Dermis blood vessel endothelial cell (primary cell): ENCODE data around the gene ZKSCAN1. TPM values are rescaled to one million over a fixed set of nuclear protein-coding genes. Genes with fewer than 3 reads are reported as not detected.

Source experiments
- DNase-seq: peaks from one replicate; pipeline ENCODE4 v3.0.0; 2010
- total RNA-seq: library from RNA; depleted of rRNA; stranded (reverse); fragments of >200 nt; gene quantifications from 2 replicates; pipeline ENCODE4 v1.2.3, GENCODE V29; 2014

Gene ZKSCAN1
- total RNA-seq, 1 donor from 2014 or later: 50.9 TPM

DNA sequence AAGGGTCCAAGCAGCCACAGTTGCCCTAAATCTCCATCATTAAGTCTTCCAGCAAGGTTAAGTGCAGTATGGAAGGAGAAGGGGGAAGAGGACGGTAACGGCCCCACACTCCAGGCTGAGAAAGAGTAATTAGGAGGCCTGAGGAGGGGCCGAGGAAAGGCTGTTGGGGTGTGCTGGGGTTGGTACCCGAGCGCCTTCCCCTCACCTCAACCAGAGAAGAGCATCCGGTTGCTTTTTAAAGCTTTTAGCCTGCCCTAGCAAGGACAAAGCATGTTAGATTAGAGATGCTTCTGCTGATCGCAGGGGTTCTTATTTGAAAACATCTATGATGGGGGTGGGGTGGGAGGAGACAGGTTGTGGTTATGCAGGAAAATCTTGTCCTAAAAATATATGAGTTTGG is 25.2 kb downstream of the ZKSCAN1 start:
- no peak for DNase-seq

DNA sequence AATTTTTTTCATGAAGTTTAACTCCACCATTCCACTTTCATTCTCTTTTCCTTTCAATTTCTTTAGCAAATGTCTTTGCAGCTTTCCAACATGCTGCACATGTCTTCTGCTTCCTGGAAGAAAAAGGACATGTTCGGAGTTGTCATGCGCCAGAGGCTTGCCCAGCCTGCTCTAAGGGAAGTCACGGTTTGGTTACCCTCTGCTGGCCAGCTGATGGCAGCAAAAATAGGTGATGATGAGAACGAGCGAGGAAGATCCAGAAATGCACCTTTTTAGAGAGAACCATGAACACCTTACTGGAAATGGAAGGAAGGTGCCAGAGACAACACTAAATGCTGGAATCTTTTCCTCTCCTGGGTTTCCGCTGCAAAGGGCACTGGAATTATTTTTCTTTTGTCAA is 29.3 kb downstream of the ZKSCAN1 start:
- peak; percentile 22 for DNase-seq

GRCh38 chr7:100048680-100049079 is 33.3 kb downstream of the ZKSCAN1 start:
- DNase-seq: no peak

GRCh38 chr7:100049441-100050291 is 34.3 kb downstream of the ZKSCAN1 start, which contains the start of gene ZSCAN21:
Gene ZSCAN21, plus strand, starts transcription at chr7:100049774. Its CDS starts 7,233 bp downstream, at chr7:100057007.
- DNase-seq: peak; percentile 81

DNA sequence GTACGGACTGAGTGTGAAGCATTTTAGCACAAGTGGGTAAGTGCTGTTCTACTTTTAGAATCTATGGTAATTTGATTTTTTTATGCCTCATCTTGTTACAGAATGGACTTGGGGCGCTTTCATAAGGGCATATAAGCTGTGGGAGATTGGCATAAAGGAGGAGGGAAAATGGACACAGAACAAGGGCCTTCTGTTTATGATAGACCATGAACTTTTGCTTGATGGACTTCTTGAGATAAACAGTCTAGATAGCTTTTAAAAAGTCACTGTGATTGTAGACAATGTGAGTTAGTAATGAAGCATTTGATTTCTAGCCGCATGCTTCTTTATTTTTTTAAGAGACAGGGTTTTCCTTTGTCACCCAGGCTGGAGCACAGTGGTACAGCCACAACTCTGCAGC is 36.2 kb downstream of the ZKSCAN1 start:
- no peak for DNase-seq

GRCh38 chr7:100053215-100053614 is 37.8 kb downstream of the ZKSCAN1 start:
- peak; percentile 91 for DNase-seq

- no peak for DNase-seq
These were observed 41.6 kb downstream of the ZKSCAN1 start for GRCh38 chr7:100057006-100057405.

DNA sequence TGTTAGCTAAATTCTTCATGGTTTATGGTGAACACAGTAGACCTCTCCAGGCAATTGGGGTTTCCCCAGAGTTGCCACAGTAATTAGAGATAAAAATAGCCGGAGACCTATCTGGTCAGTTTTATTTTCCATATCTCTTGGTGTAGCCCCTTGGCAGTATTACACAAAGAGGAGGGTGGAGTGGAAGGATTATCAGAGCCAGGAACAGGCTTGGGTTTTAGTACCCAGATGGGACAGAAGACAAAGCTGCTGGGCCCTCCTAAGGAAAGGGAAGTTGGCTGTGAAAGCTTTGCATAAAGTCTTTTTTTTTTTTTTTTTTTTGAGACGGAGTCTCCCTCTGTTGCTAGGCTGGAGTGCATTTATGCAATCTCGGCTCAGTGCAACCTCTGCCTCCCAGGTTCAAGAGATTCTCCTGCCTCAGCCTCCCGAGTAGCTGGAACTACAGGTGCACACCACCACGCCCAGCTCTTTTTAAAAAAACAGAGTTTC is 43.9 kb downstream of the ZKSCAN1 start:
- no peak for DNase-seq

DNA sequence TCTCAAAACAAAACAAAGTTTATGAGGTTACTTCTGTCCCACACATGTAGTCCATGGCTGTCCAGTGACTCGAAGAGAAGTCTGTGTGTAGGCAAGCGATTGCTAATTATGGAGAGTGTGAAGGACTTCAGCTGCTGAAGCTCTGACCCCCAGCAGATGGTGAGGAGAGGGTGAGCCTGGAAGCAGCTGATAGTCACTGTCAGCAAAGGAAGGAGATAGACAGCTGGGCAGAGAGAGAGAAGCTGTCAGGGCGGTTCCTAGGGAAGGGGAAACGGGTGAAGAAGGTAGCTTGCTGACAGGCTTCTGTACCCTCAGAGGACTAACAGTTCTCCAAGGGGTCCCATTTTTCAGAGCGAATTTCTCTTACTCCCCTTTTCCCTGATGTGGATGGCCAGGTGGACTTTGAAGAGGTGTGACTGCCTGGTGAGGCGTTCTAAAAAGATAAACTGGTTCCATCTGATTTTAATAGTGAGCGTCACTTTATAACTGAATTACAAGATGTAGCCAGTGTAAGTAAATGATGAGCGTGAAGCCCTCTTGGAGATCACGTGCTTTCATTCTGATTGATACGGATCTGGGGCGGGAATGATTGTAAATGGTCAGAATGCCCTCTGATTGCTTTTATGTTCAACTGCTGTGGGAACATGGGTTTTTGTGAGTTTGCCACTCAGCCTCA is 46.3 kb downstream of the ZKSCAN1 start:
- DNase-seq: no peak

- no peak for DNase-seq
These were observed 48.0 kb downstream of the ZKSCAN1 start for GRCh38 chr7:100063376-100063775.

- no peak for DNase-seq
These were observed 48.8 kb downstream of the ZKSCAN1 start for GRCh38 chr7:100064162-100064561.

- DNase-seq: no peak
These were observed 50.2 kb downstream of the ZKSCAN1 start for GRCh38 chr7:100065452-100066186.

- no peak for DNase-seq
These were observed 51.6 kb downstream of the ZKSCAN1 start for GRCh38 chr7:100066953-100067352.

DNA sequence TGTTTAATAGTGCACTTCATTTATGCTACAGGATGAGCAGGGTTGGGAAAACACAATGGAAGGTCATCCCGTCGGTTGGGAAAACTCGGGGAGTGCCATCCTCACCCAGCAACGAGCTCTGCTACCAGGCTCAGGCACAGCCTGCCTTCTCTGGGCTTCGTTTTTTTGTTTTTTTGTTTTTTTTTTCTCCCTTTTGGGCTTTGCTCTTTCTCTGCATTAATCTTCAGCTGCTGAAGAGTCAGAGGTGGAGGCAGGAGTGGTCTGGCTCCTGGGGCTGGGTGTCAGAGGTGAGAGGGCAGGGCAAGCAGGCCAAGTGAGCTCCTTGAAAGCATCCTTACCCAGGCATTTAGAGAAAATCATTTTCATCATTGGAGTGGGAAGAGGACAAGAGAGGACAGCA is 54.6 kb downstream of the ZKSCAN1 start:
- no peak for DNase-seq

- no peak for DNase-seq
These were observed 55.8 kb downstream of the ZKSCAN1 start for GRCh38 chr7:100071018-100071723.

DNA sequence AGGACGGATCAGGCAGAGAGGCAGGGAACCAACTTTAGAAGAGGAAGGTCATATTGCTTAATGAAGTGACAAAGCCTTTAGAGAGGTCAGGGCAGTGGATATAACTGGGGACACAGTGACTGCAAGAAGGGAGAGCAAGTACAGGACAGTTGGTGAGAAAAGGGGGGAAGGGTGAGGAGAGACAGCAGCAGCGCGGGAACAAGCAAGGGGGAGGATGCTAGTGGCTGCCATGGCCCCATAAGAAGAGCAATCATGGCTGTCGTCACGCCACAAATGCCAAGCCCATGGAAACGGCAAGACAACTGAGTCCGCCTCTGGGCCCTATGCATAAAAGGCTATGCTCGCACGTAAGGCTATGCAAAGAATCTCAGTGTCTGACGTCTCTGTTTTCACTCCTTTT is 57.1 kb downstream of the ZKSCAN1 start:
- DNase-seq: no peak

GRCh38 chr7:100074841-100075240 is 59.4 kb downstream of the ZKSCAN1 start:
- no peak for DNase-seq

- no peak for DNase-seq
These were observed 60.0 kb downstream of the ZKSCAN1 start for GRCh38 chr7:100075418-100075817.

DNA sequence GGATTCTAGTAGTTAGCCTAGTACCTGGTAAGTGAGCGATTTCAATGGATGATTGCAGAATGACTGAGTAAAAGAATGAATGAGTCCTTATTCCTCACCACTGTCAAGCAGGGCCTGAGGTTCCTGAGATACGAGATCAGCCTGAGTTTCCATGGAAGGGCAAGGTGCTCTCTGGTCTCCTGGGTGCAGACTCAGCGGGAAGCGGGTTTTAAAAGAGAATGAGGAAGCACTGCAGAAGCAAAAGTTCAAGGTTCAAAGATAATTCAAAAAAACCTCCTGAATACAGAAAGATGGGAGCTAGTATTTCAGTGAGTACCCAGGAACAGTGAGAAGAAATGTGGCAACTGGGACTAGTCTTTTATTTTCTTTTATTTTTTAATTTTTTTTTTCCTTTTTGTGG is 61.8 kb downstream of the ZKSCAN1 start:
- DNase-seq: no peak

DNA sequence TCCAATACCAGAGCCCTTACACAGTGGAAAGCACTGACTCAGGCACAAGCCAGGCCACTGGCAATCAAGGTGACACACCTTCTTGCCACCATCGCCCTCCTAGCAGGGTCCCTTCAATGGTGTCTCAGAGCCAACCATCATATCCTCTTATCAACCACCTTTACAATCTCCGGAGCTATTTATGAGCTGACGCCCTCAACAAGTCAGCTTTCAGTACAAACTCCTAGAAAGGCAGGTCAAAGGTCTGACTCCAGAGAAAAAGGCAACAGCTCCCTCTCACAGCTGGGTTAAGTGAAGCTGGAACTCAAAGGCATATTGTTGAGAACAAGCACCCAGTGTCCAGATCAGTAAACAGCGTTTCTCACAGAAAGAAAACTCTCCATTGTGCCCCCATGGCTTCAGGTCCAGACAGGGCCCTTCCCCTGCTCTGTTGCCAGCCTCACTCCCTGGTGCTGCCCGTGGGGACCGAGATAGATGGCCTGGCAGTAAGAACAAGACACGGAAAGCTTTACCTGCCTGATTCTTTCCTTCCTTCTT is 63.7 kb downstream of the ZKSCAN1 start:
- DNase-seq: no peak

DNA sequence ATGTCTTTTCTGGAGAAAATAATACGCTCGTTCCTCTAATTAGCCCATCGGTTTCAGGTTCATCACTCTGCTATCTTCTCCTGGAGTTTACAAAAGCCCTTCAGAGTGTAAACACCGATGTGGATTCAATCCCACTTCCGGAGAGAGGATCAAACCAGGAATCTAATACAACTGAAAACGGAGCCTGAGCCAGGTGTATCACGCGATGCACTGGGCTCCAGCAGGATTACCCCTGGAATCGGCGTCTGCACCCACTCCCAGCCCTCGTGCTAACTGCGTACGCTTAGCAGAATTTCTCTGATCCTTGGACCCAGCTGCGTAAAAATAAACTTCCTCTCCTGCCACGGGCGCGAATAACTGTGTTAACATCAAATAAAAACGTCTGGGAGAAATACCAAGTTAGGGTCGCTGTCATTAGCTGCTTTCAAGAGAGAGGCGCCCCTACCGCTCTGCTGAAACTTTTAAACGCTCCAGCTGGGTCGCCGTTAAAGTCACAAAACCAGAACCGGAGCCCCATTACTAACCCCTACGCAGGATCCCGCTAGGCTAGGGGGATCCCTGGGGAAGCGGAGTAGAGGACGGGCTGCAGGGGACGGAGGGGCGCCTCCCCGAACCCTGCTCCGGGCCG is 65.6 kb downstream of the ZKSCAN1 start:
- DNase-seq: peak; percentile 37
